Jurkat, Clone E6-1 (cell line): Measurements from ENCODE around the gene TRNT1.

Experiments
- DNase-seq: peaks from one replicate; pipeline ENCODE4 v3.0.0-alpha.2; 2011; ENCODE audit warnings: low read depth, low spot score
- H3K4me3 ChIP-seq: 2 replicates; pipeline ENCODE4 v1.5.1; 2011; ENCODE audit warnings: mild to moderate bottlenecking, low read length, control low read depth, moderate library complexity

The TRNT1 gene

GRCh38 chr3:3109407-3110298 is 17.1 kb upstream of the TRNT1 start:
- DNase-seq: no peak
- H3K4me3 ChIP-seq: no peak overlapping the region

GRCh38 chr3:3110299-3110630 is 16.5 kb upstream of the TRNT1 start, which contains the start of gene IL5RA:
IL5RA (minus strand) TSS chr3:3110374; CDS start chr3:3104984, 5,390 bp downstream.
- no peak for DNase-seq
- H3K4me3 ChIP-seq: no peak within 1 kb of the TSS

- no peak for DNase-seq
- H3K4me3 ChIP-seq: no peak overlapping the region
These were observed 15.9 kb upstream of the TRNT1 start for GRCh38 chr3:3110749-3111361.

- no peak overlapping the region for H3K4me3 ChIP-seq
- no peak for DNase-seq
These were observed 13.6 kb upstream of the TRNT1 start for GRCh38 chr3:3113042-3113709.

GRCh38 chr3:3117651-3118050 is 9.1 kb upstream of the TRNT1 start:
- H3K4me3 ChIP-seq: no peak overlapping the region
- DNase-seq: no peak

GRCh38 chr3:3119393-3119851 is 7.3 kb upstream of the TRNT1 start:
- H3K4me3 ChIP-seq: no peak overlapping the region
- no peak for DNase-seq

- no peak for DNase-seq
- H3K4me3 ChIP-seq: peak overlapping the region; percentile 91
These were observed 763 bp upstream of the TRNT1 start for GRCh38 chr3:3125977-3126376.

GRCh38 chr3:3127432-3128010 is 781 bp downstream of the TRNT1 start:
- peak overlapping the region; percentile 91 for H3K4me3 ChIP-seq
- peak; percentile 10 for DNase-seq

GRCh38 chr3:3129579-3129978 is 2.8 kb downstream of the TRNT1 start:
- no peak overlapping the region for H3K4me3 ChIP-seq
- no peak for DNase-seq

GRCh38 chr3:3133500-3133899 is 6.8 kb downstream of the TRNT1 start:
- H3K4me3 ChIP-seq: no peak overlapping the region
- DNase-seq: no peak

GRCh38 chr3:3134750-3135448 is 8.2 kb downstream of the TRNT1 start:
- no peak for DNase-seq

GRCh38 chr3:3137526-3137925 is 10.8 kb downstream of the TRNT1 start:
- H3K4me3 ChIP-seq: no peak overlapping the region
- DNase-seq: no peak

More at GRCh38 chr3:3134750-3135448, 8.2 kb downstream of the TRNT1 start:
- H3K4me3 ChIP-seq: no peak overlapping the region

- no peak for DNase-seq
- H3K4me3 ChIP-seq: no peak overlapping the region
These were observed 15.2 kb downstream of the TRNT1 start for GRCh38 chr3:3141939-3142338.

- no peak for DNase-seq
- no peak overlapping the region for H3K4me3 ChIP-seq
These were observed 19.1 kb downstream of the TRNT1 start for GRCh38 chr3:3145831-3146230.

GRCh38 chr3:3149560-3149959 is 22.8 kb downstream of the TRNT1 start:
- H3K4me3 ChIP-seq: no peak overlapping the region

GRCh38 chr3:3151513-3151912 is 24.8 kb downstream of the TRNT1 start:
- no peak overlapping the region for H3K4me3 ChIP-seq
- DNase-seq: no peak

More at GRCh38 chr3:3149560-3149959, 22.8 kb downstream of the TRNT1 start:
- DNase-seq: no peak

- no peak for DNase-seq
- no peak overlapping the region for H3K4me3 ChIP-seq
These were observed 28.3 kb downstream of the TRNT1 start for GRCh38 chr3:3154879-3155610.

GRCh38 chr3:3157484-3157883 is 30.7 kb downstream of the TRNT1 start:
- no peak overlapping the region for H3K4me3 ChIP-seq
- DNase-seq: no peak
